Activated CD8-positive, alpha-beta memory T cell treated with anti-CD3 and anti-CD28 coated beads, Interleukin-2, amount 50 U/mL, for 24 hours (primary cell): ENCODE measurements around the gene ARID1A.
"Not testable (repeated sequence)": the region's sequence is repeated elsewhere in the genome, so short reads cannot be mapped to it uniquely, and the experiment has no call there.

Experiments
- DNase-seq: peaks from one replicate; pipeline ENCODE4 v3.0.0-alpha.2; 2020; ENCODE audit errors: extremely low read depth

Gene ARID1A

DNA sequence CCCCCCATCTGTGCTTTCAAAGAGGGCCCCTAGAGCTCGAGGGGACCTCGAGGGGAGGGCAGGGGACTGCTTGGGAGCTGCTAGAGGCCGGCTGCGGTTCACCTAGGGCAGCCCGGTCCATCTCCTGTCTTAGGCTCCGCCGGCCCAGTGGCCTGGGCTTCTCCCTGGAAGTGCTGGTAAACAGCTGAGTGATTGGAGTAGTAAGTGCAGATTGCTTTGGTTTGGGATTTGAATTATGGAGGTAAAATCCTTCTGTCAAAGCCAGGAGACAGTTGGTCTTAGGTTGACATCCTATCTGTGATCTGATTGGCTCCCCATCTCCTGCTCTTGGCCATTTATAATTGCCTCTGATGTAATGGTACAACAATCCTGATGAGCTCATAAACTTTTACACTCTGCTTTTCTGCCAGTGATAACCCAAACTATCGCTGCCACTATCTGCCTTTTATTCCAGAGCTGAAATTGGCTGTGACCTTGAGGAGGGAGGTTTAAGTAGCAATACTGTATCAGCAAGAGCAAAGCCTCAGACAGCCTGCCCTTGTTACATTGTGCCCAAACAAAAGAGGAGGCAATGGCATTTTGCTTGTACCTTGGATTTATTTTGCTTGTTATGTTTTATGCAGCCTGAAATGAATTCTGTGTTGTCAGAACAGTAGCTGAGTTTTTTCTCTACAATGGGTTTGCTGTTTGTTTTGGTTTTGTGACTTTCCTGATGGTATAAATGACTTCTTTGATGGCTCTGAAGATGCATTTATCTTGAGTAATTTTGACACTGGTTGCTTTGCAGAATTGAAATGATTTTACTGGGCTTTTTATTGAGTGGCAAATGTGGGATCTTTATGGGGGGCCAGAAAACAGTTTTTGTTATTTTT is 2.4 kb downstream of the ARID1A start:
- no peak for DNase-seq

DNA sequence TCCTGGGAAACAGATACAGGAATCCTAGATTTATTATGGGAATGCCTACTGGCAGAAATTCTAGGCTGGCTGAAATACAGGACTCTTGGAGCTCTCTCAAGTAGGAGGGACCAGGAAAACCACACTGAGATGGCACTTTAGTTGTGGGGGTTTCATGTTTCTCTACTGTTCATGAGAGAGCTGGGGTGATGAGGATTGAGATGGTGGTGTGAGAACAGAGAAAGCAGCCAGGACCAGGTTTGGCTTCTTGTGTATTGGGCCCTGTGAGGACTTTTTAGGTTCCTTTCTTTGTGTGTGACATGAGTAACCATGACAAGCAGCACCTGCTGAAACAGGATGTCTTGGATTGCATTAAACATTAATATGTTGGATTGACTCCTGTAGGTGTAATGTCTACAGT is 4.9 kb downstream of the ARID1A start:
- DNase-seq, result no peak

DNA sequence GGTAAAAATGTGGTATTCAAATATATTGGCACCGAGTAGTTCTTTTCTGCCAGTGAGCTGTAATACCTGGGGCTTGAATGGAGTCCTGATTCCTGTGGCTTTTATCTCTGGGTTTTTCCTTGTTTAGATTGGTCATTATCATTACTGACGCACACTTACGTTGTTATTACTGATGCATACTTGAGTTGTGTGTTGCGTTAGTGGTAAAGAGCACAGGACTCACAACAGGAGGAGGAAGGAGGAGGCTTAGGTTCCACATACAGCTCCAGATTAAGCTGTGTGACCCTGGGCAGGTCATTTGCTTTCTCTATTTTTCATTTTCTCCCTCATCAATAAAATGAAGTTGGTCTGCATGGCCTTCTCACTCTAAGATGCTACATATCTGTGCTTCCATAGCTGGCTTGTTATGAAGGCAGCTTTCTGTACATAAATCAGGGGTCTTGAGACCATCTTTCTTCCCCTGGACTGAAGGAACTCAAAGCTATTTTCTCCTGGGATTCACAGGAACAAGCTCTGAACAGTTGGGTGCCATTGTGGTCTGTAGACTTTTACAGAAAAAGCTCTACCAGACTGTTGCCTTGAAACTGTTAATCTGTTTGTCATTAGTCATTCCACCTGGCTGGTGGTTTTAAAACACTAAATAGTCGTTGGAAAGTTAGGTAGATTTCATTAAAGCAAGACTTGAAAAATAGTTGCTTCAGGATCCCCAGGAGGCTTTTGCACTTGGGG is 5.6 kb downstream of the ARID1A start:
- DNase-seq, result no peak

DNA sequence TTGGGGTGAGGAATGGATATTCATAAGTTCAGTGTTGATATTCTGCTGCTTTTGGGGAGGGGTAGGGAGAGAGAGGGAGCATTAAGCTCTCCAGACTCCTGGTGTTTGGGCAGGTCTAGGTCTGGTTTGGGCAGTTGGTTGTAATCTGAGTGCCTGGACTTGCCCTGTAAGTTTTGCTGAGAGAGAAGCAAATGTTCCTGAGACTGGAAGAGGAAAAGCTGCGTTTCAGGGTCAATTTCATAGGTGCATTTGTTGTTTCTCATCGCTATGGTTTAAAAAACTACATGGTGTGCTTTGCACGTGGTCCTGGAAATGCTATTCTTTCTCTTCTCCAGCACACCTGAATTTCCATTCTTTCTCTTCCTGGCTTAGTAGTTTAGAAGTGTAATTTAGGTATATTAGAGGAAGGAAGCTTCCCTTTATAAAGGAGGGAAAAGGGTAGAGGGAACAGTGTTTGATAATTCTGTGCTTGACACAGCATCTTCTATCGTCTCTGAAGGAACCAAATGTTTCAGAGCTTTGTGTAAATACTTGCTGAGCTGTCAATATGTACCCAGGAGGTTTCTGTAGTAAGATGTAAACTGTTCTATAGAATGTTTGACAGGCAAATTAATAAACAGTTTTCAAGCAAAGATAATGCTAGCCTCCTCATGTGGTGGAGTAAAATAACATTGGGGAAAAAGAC is 6.3 kb downstream of the ARID1A start:
- DNase-seq, result no peak

DNA sequence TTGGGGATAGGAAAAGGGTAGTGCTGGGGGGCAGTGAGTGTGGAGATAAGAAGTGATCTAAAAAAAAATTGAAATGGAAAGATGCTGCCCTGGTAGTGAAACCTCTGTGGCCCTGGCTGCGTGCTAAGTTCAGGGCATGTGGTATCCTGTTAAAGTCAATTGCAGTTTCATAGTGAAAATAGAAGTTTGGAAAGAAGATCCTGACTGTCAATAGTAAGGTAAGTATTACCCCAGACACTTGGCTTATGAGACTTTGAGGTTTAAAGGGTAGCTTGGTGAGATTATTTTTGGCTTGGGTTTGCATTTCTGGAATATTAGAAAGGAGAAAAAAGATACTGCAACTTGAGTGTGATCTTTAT is 6.8 kb downstream of the ARID1A start:
- no peak for DNase-seq

DNA sequence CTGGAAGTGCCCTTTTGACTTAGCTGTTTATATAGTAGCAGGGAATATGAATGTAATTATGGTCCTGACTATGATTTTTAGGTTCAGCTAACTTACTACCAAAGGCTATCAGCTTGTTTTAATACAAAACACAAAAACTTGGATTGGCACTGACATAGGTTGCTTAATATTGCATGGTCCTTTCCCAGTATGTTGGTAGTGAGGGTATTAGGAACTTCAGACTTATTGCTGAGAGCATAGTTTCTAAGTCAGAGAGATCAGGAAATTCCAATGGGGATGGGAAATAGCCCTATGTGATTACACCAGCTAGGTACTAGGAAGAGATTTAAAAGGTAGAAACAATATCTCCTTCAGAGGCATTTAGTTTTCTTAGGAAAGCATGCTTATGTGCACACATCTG is 7.7 kb downstream of the ARID1A start:
- DNase-seq, result no peak

DNA sequence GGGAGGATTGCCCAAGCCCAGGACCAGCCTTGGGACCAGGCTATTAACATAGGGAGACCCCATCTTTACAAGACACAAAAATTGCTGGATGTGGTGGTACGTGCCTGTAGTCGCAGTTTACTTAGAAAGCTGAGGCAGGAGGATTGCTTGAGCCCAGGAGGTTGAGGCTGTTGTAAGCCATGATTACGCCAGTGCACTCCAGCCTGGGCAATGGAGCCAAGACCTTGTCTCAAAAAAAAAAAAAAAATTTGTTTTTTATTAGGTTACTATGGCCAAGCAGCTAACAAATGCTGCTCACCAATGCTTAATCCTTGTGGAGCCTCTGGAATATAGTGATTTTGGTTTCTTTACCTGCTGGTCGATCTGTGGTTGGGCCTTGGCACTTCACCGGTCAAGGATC is 8.8 kb downstream of the ARID1A start:
- DNase-seq, result no peak

DNA sequence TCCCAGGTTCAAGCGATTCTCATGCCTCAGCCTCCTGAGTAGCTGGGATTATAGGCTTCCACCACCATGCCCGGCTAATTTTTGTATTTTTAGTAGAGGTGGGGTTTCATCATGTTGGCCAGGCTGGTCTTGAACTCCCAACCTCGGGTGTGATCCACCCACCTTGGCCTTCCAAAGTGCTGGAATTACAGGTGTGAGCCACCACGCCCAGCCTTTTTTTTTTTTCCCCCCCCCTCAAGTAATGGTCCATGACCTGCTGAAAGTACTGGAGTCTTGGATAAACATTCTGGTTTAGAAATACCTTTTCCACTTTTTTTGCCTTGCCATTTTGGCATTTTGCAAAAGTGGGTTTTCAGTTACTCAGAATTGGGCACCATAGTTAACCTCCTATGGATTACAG is 9.4 kb downstream of the ARID1A start:
- DNase-seq, result not testable (repeated sequence)

DNA sequence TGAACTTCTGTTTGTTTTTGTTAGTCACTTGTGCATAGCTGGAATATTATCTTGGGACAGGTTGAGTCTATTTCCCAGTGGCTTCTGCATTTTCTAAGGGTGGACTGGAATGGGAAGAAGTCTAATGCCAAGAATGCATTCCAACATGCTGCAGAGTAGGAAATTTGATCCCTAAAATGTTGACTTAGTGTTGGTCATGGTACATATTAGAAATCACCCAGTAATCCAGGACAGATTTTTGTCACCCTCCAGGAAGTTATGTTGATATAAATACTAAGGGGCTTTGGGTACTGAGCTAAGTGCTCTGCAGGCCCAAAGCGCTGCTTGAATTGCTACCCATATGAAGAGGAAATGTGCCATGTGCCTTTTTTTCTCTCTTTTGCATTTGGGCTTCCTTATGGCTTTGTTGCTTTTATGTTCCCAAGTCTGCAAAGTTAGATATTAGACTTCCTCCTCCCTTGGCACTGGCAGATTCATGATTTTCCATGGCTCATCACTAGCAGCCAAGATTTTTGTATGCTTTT is 10.0 kb downstream of the ARID1A start:
- DNase-seq, result no peak

DNA sequence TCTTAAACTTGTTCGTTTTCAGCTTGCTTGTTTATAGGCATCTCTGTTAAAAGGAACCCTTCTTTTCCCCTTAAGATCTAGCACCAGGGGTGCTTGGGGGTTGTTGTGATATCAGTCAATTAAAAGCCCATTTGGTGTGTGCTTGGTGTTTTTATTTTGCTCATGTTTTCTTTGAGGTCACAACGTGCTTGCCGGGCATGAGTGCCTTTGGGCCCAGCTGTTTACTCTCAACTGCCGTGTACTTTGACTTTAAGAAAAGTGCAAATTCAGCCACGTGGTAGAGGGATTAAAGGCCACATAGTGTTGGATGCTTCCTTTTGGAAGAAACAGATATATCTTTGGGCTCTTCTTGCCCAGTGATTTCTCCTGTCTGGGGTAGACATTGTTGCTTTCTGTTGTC is 10.5 kb downstream of the ARID1A start:
- no peak for DNase-seq

DNA sequence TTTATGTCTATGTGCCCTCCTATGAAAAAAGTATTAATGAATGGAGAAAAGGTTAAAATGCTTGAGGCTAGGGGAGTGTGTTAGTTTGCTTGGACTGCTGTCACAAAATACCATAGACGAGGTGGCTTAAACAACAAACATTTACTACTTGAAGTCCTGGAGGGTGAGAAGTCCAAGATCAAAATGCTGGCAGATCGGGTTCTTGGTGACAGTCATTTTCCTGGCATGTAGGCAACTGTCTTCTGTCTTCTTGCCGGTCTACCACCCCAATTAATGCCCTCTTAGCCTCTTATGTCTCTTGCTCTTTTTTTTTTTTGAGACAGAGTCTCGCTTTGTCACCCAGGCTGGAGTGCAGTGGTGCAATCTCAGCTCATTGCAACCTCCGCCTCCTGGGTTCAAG is 15.0 kb downstream of the ARID1A start:
- no peak for DNase-seq

DNA sequence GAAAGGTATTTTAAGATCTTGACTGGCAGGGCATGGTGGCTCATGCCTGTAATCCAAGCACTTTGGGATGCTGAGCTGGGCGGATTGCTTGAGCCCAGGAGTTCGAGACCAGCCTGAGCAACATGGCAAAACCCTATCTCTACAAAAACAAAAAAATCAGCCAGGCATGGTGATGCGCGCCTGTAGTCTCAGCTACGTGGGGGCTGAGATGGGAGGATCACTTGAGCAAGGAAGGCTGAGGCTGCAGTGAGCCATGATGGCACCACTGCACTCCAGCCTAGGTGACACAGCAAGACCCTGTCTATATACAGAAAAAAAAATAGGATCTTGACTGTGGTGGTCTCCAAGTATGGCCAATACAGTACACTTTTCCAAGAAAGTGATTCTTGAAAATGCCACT is 16.0 kb downstream of the ARID1A start:
- no peak for DNase-seq

DNA sequence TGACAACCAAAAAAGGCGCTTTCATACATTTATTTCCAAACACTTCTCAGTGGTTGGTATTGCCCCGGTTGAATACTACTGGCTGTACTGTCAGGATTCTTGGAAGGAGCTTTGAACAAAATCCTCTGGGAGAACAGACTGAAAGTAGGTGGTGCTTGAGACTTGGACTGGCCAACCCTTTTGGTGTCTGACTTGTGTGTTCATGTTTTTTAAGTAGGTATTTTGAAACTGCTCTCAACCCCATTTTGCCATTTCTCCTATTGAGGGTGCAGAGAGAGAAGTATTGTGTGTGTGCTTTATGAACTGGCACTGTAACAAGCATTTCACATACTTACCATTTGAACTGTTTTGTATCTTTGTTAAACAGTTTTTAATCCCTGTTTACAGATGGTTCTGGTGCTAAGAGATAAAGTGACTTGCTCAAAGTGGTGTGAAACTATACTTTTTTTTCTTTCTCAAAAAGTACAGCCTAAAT is 21.2 kb downstream of the ARID1A start:
- no peak for DNase-seq

DNA sequence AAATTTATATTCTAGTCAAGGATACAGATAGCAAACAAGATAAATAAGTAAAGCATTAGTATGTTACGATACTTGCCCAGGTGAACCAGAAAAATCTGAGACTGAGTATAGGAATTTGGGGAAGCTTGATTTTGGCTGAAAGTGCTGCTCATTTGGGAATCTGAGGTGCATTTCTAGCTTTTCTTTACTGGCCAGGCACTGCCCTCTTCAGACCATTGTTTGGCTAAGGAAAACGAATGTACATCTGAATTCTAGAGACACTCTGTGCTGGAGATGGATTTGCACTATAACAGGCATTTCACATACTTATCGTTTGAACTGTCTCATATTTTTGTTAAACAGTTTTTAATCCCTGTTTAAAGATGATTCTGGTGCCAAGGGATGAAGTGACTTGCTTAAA is 23.4 kb downstream of the ARID1A start:
- no peak for DNase-seq

DNA sequence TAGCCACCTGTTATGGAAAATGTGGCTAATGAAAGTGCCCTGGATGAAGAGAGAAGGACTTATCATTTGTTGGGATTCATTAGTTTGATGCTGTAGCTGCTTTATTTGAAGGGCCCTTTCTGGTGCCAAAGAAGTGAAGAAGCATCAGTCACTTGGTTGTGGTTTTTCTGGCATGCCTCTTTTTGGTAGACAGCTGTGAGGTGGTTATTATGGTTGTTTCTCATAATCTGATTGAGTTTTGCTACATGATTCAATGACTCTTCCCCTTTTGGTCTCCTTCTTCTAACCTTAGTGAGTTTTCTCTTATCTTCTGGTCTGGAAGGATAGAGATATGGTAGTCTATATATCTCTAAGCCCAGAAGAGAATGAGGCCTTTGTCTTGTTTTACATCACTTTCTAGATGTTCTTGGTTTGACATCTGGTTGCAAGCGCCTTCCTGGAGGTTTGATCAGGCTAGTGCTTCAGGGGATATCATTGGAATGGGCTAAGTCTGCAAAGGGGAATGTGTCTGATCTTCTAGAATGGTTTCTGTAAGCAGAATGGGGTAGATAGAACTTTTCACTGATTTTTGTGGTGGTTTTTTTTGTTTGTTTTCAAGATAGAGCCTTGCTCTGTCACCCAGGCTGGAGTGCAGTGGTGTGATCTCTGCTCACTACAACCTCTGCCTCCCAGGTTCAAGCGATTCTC is 26.0 kb downstream of the ARID1A start:
- DNase-seq, result no peak

DNA sequence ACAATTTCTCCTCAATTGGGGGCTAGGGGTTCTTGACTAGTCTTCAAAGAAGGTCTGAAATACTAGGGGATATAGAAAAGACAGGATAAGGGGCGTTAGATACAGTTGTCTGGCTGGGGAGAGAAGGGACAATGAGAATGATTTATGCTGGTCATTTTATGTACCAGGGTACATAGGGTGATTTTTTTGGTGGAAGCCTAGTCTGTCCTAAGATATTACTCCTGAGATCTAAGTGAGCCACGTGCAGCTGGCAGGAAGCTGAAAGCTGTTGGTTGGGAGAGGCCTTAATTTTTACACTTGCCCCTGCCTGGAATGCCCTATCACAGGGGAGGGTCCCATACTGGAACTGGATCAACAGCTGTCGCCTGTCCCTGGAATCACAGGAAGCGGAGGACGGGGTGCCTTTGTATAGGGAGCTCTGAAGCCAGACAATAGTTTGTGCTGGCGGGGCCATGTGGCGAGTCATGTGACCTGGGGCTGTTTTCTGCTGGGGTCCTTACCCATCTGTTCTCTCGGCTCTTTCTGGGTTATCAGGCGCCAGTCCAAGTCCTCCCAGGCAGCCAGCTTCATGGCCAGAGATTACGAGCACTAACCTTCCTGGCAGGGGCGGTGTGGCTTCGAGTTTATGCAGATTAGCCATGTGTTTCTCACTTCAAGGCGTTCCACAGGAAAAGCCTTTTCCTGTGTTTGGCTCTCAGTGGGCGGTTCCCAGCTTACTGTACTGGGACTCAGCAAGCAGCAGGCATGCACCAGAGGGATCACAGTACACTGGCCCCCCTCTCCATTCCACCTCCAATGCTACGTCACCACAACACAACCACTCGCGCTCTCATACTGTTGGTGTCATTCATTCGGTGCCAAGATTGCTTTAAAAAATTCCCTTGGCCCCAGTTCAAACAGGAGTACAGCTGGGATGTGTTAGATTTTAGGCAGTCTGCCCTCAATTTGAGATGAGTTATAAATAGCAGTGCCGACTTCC is 27.5 kb downstream of the ARID1A start:
- DNase-seq, result no peak

DNA sequence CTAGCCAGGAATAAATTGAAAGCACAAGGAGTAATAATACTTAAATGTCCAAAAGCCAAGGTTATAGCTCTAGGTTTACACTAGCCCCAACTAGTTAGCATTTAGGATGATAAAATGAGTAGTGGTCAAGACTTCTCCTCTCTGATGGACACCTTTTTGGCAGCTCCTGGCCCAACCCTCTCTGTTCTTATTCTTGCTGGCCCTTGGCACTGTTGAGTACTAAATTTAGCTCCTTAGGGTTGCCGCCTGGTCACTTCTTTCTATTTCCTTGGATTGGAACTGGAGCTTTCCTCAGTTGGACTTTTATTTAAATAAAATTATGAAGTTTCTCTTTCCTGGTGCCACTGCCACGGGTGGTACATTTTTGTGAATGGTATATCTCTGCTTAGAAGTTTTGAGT is 28.3 kb downstream of the ARID1A start:
- DNase-seq, result no peak

DNA sequence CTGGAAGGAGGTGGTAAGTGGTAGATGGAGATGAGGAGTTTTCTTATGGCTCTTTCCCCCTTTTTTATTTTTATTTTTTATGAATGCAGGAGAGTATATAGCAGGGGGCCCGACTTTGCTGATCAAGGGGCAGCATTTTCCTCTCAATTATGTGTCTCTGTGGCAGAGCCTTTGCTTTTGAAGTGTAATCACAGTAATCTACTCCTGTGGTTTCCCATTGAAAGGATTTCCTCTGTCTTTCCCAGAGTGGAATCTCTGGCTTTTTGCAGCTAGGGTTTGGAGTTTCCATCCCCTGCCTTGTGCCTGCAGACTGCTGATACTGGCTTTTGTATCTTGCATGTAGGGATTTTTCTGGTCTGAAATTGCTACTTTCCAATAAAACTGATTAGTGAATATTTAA is 29.1 kb downstream of the ARID1A start:
- DNase-seq, result no peak

DNA sequence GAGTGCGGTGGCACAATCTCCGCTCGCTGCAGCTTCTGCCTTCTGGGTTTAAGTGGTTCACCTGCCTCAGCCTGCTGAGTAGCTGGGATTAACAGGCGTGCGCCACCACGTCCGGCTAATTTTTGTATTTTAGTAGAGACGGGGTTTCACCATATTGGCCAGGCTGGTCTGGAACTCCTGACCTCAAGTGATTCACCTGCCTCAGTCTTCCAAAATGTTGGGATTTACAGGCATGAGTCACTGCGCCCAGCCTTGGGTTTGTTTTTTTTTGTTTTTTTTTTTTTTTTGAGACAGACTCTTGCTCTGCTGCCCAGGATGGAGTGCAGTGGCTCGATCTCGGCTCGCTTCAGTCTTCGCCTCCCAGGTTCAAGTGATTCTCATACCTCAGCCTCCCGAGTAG is 30.1 kb downstream of the ARID1A start:
- not testable (repeated sequence) for DNase-seq

DNA sequence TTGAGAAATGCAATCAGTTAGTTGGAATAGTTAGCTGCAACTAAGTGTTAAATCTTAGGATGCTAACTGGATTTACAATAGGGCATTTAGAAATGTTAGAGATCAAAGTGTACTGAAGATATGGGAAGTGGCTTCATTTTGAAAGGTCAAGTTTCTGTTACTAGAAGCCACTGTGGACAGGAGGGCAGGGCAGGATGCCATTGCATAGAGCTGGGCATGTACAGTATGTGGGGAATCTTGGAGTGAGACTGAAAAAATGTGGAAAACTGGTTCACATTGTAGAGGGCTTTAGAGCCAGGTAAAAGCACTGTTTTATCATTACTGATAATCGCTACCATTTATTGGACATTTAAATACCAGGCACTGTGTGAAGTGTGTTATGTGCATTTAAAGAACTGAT is 31.0 kb downstream of the ARID1A start:
- no peak for DNase-seq

DNA sequence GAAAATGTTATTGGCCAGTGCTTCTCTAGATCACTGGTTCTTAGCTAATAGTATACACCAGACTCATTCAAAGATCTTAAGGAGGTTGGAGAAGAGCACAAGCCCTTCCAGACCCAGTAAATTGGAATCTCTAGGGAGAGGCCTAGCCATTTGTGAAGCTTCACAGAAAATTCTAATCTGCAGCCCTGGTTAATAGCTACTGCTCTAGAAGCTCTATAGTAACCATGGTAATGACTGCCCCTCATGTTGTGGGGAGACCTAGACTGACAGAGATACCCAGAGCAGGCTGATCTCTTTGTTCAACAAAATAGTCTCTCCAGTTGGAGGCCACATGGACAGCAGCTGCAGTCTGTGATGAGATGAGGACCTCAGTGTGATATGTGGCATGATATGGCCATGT is 31.7 kb downstream of the ARID1A start:
- no peak for DNase-seq
